T-helper 1 cell (primary cell): Measurements from ENCODE around the gene MSI2.

Experiments used
- DNase-seq, 5 donors: peaks; one replicate each; pipeline ENCODE4 v3.0.0-alpha.2; 2012 to 2020

The MSI2 gene

GRCh38 chr17:57631871-57632270 lies 375.5 kb downstream of the MSI2 start:
- DNase-seq: no peak

- no peak for DNase-seq
Observed at GRCh38 chr17:57632294-57632693, 376.0 kb downstream of the MSI2 start.

DNA sequence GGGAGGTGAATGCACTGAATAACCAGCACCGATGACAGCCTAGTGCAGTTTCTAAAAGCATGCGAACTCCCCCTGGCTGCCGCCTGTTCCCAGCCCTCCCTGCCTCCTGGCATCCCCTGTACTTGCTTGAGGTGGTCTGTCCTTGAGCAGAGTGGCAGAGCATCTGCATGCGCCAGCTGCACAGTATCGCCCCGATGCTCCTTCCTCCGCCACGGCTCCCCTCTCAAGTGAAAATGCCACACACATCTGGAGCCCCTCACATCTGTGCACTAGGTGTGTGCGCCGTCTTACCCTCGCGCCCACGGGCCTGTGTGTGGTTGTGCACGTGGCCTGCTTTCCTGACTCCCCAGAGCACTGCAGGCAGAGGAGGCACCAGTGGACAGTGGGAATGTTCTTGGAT lies 376.9 kb downstream of the MSI2 start:
- DNase-seq: no peak

DNA sequence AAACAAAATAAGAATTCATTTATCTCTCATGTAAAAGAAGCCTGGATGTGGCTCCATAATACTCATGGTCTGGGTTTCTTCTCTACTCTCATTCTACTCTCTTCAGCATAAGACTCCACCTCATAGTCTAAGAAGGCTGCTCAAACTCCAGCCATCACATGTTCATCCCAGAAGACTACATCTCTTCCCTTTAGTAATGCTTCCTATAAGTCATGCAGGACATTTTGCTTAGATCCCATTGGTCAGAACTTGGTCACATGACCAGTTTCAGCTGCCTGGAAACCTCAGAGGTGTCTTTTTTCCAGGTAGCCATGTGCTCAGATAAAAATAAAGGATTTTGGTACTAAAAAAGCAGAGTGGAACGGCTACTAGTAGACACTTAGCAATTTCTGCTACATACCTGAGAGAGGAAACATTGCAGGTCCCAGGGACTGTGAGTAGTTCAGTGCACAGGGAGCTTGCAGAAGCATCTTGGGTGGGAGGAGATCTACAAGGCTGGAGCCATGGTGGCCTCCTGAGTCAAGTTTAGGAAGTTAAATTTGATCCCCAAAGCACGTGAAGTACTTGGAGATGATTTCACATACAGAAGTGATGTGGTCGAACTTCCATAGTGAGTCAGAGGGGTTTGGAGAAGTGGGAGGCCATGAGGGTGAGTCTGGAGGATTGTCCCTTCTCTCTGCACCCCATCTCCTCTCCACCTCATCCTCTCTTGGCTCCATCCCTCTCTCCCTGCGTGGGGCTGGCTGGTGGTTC lies 378.6 kb downstream of the MSI2 start:
- DNase-seq: no peak

DNA sequence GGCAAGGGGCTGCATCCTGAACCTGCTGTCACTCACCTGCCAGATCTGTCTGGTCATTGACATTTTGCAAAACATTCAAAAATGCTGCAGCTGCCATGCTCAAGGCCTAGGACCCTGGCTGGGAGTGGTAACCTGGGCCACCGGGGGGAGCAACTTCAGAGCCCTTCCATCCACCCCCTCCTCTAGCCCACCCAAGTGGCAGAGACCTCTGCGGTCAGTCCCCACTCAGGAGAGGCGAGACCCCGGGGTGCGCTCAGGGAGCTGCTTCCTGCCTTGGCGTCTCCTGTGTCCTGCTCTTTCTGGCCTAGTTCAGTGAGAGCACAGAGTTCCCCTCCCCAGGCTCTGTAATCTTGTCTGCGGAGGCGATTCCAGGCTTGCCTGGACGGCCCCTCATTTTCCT lies 380.0 kb downstream of the MSI2 start:
- DNase-seq: no peak

GRCh38 chr17:57636985-57637665 lies 380.8 kb downstream of the MSI2 start:
- DNase-seq: no peak

- DNase-seq: no peak
Observed at GRCh38 chr17:57637666-57638010, 381.3 kb downstream of the MSI2 start.

- DNase-seq: no peak
Observed at GRCh38 chr17:57638284-57638683, 382.0 kb downstream of the MSI2 start.

GRCh38 chr17:57639381-57639780 lies 383.1 kb downstream of the MSI2 start:
- DNase-seq: no peak

- DNase-seq: no peak
Observed at GRCh38 chr17:57640079-57640478, 383.8 kb downstream of the MSI2 start.

DNA sequence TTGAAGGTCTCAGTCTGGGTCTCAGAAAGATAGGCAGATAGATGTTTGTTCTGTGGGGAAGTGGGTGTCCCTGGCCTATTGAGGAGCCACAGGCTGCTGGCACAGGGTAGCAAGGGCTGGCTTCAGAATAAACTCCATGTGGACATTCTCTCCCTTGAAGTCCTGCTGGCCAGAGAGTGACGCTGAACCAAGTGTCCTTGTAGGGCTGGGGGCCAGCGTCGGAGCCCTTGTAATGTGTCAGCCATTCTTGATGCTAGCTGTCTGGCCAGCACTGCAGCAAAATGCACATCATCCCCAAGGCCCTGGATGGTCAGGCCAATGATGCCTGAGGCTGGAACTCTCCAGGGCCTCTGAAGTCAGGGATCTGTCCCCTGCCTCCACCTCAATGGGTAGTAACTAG lies 385.4 kb downstream of the MSI2 start:
- no peak for DNase-seq

- no peak for DNase-seq
Observed at GRCh38 chr17:57643062-57643461, 386.7 kb downstream of the MSI2 start.

- no peak for DNase-seq
Observed at GRCh38 chr17:57644326-57644725, 388.0 kb downstream of the MSI2 start.

DNA sequence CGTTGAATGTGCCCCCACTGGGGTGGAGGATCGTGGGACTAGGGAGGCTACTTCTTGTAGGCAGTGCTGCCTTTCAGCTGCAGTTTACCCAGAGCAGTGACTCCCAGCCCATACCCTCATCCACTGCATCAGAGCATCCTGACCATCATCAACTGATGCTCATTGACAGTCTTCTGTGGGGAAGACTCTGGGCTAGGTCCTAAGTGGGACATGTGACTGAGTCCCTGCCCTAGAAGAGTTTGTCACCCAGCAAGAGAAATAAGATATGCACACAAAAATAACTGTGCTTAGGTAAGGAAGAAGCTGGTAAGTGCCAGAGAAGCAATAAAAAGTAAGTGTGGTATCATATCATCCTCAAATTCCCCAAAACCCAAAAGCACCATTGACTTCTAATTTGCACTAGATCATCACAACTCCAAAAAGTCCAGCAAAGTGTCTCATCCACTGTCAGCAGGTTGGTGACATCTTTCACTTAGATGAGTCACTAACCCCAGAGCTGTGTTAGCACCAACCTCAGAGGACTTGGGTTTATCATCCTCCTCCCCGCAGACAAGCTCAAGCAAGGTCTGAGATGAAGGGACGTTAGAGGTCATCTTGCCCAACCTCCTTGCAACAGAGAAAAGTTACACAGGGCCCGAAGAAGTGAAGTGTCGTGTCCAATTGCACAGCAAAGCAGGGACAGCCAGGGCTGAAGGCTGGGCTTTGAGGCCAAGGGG lies 389.8 kb downstream of the MSI2 start:
- peak in 1 of 5 donors; percentile 26 for DNase-seq

GRCh38 chr17:57648720-57649119 lies 392.4 kb downstream of the MSI2 start:
- no peak for DNase-seq

DNA sequence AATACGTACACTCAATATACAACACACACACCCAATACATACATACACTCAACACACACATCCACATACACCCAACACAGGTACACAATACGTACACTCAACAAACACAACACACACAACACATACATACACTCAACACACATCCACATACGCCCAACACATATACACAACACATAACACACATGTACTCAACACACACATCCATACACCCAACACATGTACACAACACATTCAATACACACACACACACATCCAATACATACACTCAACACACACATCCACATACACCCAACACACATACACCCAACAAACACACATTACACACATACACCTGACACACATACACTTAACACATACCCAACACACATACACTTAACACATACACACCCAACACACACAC lies 392.9 kb downstream of the MSI2 start:
- no peak for DNase-seq

- no peak for DNase-seq
Observed at GRCh38 chr17:57649731-57650484, 393.6 kb downstream of the MSI2 start.

- DNase-seq: no peak
Observed at GRCh38 chr17:57650548-57650947, 394.2 kb downstream of the MSI2 start.

GRCh38 chr17:57651451-57651850 lies 395.1 kb downstream of the MSI2 start:
- no peak for DNase-seq

DNA sequence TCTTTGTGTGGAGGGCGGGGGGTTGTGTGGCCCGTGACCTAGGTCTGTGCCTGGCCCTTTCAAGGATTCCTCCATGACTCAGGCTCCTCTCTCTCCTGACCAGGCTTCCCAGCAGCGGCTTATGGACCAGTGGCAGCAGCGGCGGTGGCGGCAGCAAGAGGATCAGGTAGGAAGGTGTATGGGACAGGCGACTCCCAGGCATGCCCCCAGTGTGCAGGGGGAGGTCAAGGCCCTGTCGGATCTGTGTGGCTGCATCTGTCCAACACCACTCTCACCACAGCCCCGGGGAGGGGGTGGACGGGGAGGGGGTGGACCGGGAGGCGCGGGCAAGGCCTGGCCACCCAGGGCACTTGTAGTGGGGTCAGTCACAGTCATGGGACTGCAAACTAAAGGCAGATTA lies 395.7 kb downstream of the MSI2 start:
- no peak for DNase-seq

GRCh38 chr17:57652811-57653210 lies 396.5 kb downstream of the MSI2 start:
- DNase-seq: no peak

DNA sequence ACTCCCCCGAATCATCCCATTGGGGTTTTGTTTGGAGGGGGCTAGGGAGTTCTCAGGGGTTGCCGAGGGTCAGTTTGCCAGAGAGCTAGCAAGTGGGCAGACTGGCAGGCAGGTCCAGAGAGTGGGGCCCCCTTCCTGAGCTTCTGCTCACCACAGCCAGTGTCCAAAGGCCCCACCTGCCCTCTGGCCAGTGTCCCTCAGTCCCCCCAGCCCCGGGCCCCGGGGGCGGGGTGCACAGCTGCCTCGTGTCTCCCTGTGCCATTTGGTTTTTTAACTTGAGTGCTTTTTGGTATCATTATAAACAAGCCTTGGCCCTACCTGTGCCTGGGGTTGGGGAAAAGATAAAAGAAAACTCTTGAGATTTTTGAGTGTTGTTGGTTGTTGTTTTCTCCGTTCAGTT lies 397.0 kb downstream of the MSI2 start:
- DNase-seq: no peak

DNA sequence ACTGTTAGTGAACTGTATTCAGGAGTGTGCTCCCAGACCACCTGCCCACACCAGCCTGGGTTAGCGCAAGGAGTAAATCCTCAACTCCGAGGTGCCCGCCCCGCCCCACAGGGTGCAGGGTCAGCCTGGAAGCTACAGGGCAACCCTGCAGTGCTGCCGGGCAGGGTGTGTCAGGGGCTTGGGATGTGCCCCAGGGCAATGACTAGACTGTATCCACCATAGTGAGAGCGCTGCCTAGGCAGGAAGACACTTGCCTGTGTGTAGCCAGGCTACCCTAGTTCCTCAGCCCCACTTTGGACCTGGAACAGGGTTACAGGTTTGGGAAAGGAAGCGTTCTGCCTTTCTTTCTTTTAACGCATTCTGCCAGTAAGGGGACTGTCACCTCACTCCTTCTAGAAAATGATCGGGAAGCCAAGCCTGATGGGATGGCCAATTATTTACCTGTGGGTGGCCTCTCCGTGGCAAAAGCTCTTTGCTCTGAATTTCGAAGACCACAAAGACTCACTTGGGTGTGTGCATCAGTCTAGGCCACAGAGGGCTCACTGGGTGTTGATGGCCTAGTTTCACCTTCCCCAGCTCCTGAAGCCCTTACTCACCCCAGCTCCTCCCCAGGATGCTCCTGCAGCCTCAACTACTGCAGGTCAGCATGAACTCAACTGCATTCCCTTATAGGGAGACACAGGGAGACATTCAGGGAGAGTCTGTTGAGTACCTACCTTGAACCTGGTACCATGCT lies 397.9 kb downstream of the MSI2 start:
- no peak for DNase-seq
